ENCODE data around the gene PDE4D.

- TF ChIP-seq CTCF (IDR thresholded peaks at IDR 0.05 in 2 of 3, conservative IDR thresholded peaks at IDR 0.05 in 1 of 3; ENCODE audit: control insufficient read depth in 2 of 3, extremely low read depth in 1 of 3, insufficient read depth in 1 of 3, low read depth in 3 of 3, low read length in 3 of 3) (no peak), JUND (IDR thresholded peaks at IDR 0.05; ENCODE audit: low read depth, low read length) (no peak), NFIC (IDR thresholded peaks at IDR 0.05; ENCODE audit: low read depth, low read length) (no peak), ZNF207 (IDR thresholded peaks at IDR 0.05; ENCODE audit: borderline replicate concordance) (no peak), PBX3 (IDR thresholded peaks at IDR 0.05; ENCODE audit: insufficient replicate concordance, low read depth, low read length) (no peak), KDM1A (IDR thresholded peaks at IDR 0.05; ENCODE audit: borderline replicate concordance) (no peak), POLR2A (IDR thresholded peaks at IDR 0.05; ENCODE audit: low read depth, low read length) (no peak)
These were observed 116.5 kb downstream of the PDE4D start for GRCh38 chr5:59777028-59777427.

All from GM12878 (cell line).